HCT116 (cell line): ENCODE results near the gene ZFAND6. TPM values are rescaled to one million over a fixed set of nuclear protein-coding genes. Genes with fewer than 3 reads are reported as not detected.

ENCODE experiments used
- ATAC-seq: fragments of 200-7000 bp; cut with Tn5 transposase; 2 replicates; pipeline ENCODE4 v1.9.1; 2020; ENCODE audit warnings: mild to moderate bottlenecking, moderate library complexity
- BruUV-seq: library from RNA; stranded (reverse); fragments of 400-500 nt; replicated peaks from 2 replicates; lab custom pipeline; 2021; lab: Mats Ljungman, UMichigan
- CTCF ChIA-PET: fragments of 300-600 bp; sonication (Branson Sonifier 250); formaldehyde crosslinking; loops from one replicate; lab custom pipeline; 2021; ENCODE audit warnings: antibody characterized with exemption; lab: Charles Lee
- POLR2A ChIA-PET: fragments of 300-600, 350-600 bp; sonication (Branson Sonifier 250); formaldehyde crosslinking; loops from one replicate; lab custom pipeline; 2021; ENCODE audit warnings: antibody characterized with exemption; lab: Charles Lee
- RAD21 ChIA-PET, 2 experiments: fragments of 300-600 bp; sonication (Branson Sonifier 250); formaldehyde crosslinking; loops; one replicate each; lab custom pipeline; 2023; ENCODE audit warnings: low total read pairs in 2 of 2; ENCODE audit not compliant: uncharacterized antibody in 2 of 2, unreplicated experiment in 2 of 2, low non-redundant PET in 1 of 2; lab: Charles Lee
- DNase-seq: peaks from one replicate; pipeline ENCODE4 v3.0.0-alpha.2; 2010; ENCODE audit warnings: low read depth, low spot score
- H2AFZ ChIP-seq: fragments of 200-600 bp; shearing (Covaris generic), sonication (generic); 2 replicates; pipeline ENCODE4 v1.6.1; 2017; ENCODE audit warnings: low read depth, mixed run types, mixed read lengths, antibody characterized with exemption, low read length; ENCODE audit not compliant: poor library complexity, severe bottlenecking
- H3K27ac ChIP-seq: 2 replicates; pipeline ENCODE4 v1.5.1; 2012; ENCODE audit warnings: low read depth, low read length
- H3K27me3 ChIP-seq: fragments of 200-600 bp; sonication (generic); 2 replicates; pipeline ENCODE4 v1.6.1; 2016; ENCODE audit warnings: mixed run types, low read length, mixed read lengths; ENCODE audit not compliant: insufficient read depth
- H3K36me3 ChIP-seq, 2 experiments: fragments of 200-500 bp in 1 of 2; fragments of 200-600 bp in 1 of 2; sonication (Bioruptor generic) in 1 of 2; sonication (generic) in 1 of 2; 2 replicates each; pipeline versions ENCODE4 v1.5.1 to v1.6.1; 2014 to 2016; ENCODE audit warnings: low read length in 2 of 2, inconsistent platforms in 1 of 2, mixed read lengths in 1 of 2, mixed run types in 1 of 2; ENCODE audit not compliant: insufficient read depth in 2 of 2, control insufficient read depth in 1 of 2
- H3K4me1 ChIP-seq, 2 experiments: fragments of 200-600 bp in 1 of 2; sonication (generic) in 1 of 2; 2 replicates each; pipeline versions ENCODE4 v1.5.1 to v1.6.1; 2012 to 2017; ENCODE audit warnings: low read length in 2 of 2, inconsistent platforms in 1 of 2, mild to moderate bottlenecking in 1 of 2, mixed read lengths in 1 of 2, mixed run types in 1 of 2, moderate library complexity in 1 of 2; ENCODE audit not compliant: insufficient read depth in 2 of 2, control insufficient read depth in 1 of 2
- H3K4me2 ChIP-seq: fragments of 200-600 bp; sonication (generic); 2 replicates; pipeline ENCODE4 v1.6.1; 2017; ENCODE audit warnings: mixed run types, low read length, mixed read lengths
- H3K4me3 ChIP-seq, 2 experiments: fragments of 200-600 bp in 1 of 2; sonication (generic) in 1 of 2; replicated peaks in 1 of 2; 2 replicates each; pipeline ENCODE4 v1.5.1; 2011 to 2016; ENCODE audit warnings: low read length in 2 of 2, control low read depth in 1 of 2, low read depth in 1 of 2, mild to moderate bottlenecking in 1 of 2, mixed read lengths in 1 of 2, mixed run types in 1 of 2
- H3K79me2 ChIP-seq: fragments of 200-600 bp; sonication (generic); 2 replicates; pipeline ENCODE4 v1.6.1; 2017; ENCODE audit warnings: mild to moderate bottlenecking, mixed run types, low read length, moderate library complexity, mixed read lengths; ENCODE audit not compliant: insufficient read depth
- H3K9ac ChIP-seq: fragments of 200-600 bp; sonication (generic); 2 replicates; pipeline ENCODE4 v1.6.1; 2016; ENCODE audit warnings: low read length, mixed read lengths
- H3K9me2 ChIP-seq: fragments of 200-600 bp; sonication (generic), shearing (Covaris generic); 2 replicates; pipeline ENCODE4 v1.6.1; 2017; ENCODE audit warnings: mixed run types, mild to moderate bottlenecking, moderate library complexity; ENCODE audit not compliant: insufficient read depth
- H3K9me3 ChIP-seq, 2 experiments: fragments of 200-500 bp in 1 of 2; fragments of 200-600 bp in 1 of 2; sonication (Bioruptor generic) in 1 of 2; sonication (generic) in 1 of 2; 2 replicates each; pipeline ENCODE4 v1.6.1; 2014 to 2017; ENCODE audit warnings: low read length in 2 of 2, mixed read lengths in 2 of 2, inconsistent platforms in 1 of 2, low read depth in 1 of 2, mild to moderate bottlenecking in 1 of 2, mixed run types in 1 of 2, moderate library complexity in 1 of 2; ENCODE audit not compliant: control insufficient read depth in 1 of 2, insufficient read depth in 1 of 2
- H4K20me1 ChIP-seq: fragments of 200-600 bp; sonication (generic), shearing (Covaris generic); 2 replicates; pipeline ENCODE4 v1.6.1; 2017; ENCODE audit warnings: mixed run types, mild to moderate bottlenecking, moderate library complexity; ENCODE audit not compliant: insufficient read depth
- CEBPB ChIP-seq: IDR thresholded peaks from 2 replicates; pipeline ENCODE4 v1.6.1; 2012; ENCODE audit warnings: low read depth
- EZH2 ChIP-seq: fragments of 200-600 bp; sonication (generic); IDR thresholded peaks from 2 replicates; pipeline ENCODE4 v1.6.1; 2017; ENCODE audit warnings: antibody characterized with exemption, mixed run types
- MAX ChIP-seq: IDR thresholded peaks from 2 replicates; pipeline ENCODE4 v1.6.1; 2012
- REST ChIP-seq: IDR thresholded peaks from 2 replicates; pipeline ENCODE4 v1.6.1; 2012; ENCODE audit warnings: low read depth
- YY1 ChIP-seq: IDR thresholded peaks from 2 replicates; pipeline ENCODE4 v1.6.1; 2011; ENCODE audit warnings: low read length, low read depth, moderate library complexity, mild to moderate bottlenecking; ENCODE audit not compliant: insufficient replicate concordance; ENCODE audit errors: extremely low read depth
- intact Hi-C: fragments of 100-400 bp; cut with micrococcal nuclease; formaldehyde crosslinking; loops from 2 replicates; pipeline ENCODE4 v1.10.0; 2022
- total RNA-seq: library from RNA; stranded (reverse); gene quantifications from one replicate; pipeline ENCODE4 v1.2.1, GENCODE V29; 2021; ENCODE audit not compliant: unreplicated experiment

Gene ZFAND6
- total RNA-seq, 1 experiment from 2014 or later, result 51.3 TPM

- Histone ChIP-seq H4K20me1 (no peaks in the 10 kb centered on the region), H3K27ac (no peak overlapping the region), H3K79me2 (no peaks in the 10 kb centered on the region), H3K4me2 (no peak overlapping the region), H3K4me1 (no peaks in the 10 kb centered on the region), H3K9me3 (no peaks in the 10 kb centered on the region), H3K9me2 (no peaks in the 10 kb centered on the region), H3K27me3 (no peaks in the 10 kb centered on the region), H3K36me3 (no peaks in the 10 kb centered on the region), H3K9ac (no peak overlapping the region), H3K4me3 (no peak overlapping the region), H2AFZ (no peak overlapping the region)
- DNase-seq (no peak), ATAC-seq (no peak)
- TF ChIP-seq YY1, result no peak
- no peak for TF ChIP-seq EZH2
- no peak for TF ChIP-seq REST
- no peak for TF ChIP-seq CEBPB
- TF ChIP-seq MAX, result no peak
- RAD21 ChIA-PET, result no interaction called here
- intact Hi-C loops, result loop anchor here (5.0 to 10.0 kb wide), 4 partner anchors 278 to 790 kb away; partner anchors contain the start of gene MTHFS
- POLR2A ChIA-PET, result no interaction called here
- no TSS peak for BruUV-seq
- CTCF ChIA-PET, result interaction anchor here (1.3 to 2.1 kb wide), 4 partner anchors 319 to 833 kb away, joined by 5 to 6 read pairs (median 6); no protein-coding TSS in a partner anchor
These were observed 112.9 kb downstream of the ZFAND6 start for GRCh38 chr15:80172401-80172800.
